ENCODE data around the gene TFG.
"Not testable (repeated sequence)": the region's sequence is repeated elsewhere in the genome, so short reads cannot be mapped to it uniquely, and the experiment has no call there.

The TFG gene

DNA sequence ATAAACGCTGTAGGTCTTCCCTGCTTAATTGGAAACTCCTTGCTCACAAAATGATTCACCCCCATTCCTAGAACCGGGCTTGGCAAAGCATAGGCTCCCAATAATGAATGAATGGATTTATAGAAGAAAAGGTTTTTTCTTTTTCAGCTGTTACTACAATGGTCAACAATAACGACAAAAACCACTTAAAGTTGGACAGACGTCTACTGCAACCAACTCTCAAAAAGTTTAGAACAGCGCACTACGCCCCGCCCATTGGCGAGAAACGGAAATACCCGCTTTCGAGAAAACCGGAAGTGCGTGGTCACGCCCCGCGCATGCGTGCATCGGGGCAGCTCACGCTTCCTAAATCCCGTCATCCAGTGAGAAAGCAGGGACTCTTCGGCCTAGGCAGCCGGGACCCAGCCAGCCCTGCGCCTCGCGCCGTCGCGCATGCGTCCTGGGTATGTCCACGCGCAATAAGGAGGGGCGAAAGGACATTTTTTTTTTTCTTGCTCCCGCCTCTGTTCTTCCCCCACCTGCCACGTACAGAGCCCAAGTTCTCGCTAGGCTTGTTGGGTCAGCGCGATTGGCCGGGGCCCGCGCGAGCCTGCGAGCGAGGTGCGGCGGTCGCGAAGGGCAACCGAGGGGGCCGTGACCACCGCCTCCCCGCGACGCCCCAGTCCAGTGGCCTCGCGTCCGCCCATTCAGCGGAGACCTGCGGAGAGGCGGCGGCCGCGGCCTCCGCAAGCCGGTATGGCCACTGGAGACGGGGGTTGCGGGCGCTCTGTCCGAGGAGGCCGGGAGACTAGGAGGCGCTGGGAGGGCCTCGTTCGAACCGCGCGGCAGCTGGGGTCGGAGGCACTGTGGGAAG is at the start of gene TFG:
TFG (plus strand) TSS at position 506 of the 853 bp plus-strand sequence. CDS start 4,192 bp downstream, outside the sequence.
- DNase-seq: peak; percentile 90

GRCh38 chr3:100661294-100661693 is 48.0 kb upstream of the TFG start:
- DNase-seq: not testable (repeated sequence)

DNA sequence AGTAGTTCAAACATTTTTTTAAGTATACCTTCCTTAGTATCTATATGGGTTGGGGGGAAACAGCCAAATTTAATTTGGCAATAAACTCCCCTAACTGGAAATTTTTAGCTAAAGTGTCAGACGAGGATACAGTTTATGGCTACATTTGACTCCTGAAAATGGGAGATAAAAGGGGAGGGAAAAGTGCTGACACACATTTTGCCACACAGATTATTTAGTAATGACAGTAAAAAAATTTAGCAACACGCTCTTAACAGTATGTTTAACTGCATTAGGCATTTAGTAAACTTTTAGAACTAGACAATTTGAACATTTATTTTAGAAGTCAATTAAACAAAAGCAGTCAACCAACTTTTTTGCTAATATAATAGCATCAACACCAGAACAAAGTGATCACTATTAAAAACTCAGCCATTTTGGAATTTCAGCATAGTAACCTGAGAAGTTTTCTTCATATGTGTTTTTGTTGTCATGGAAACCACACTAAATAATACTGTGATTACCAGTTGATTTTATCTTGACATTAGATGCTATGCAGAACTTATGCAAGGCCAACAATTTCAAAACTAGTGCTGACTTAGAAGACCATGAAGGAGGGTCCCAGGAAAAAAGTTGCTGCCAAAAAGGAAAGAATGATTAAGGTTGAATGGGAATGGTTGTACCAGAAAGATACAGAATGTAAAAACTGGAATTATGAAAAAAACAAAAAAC is 47.0 kb upstream of the TFG start:
- DNase-seq: no peak

GRCh38 chr3:100665230-100665629 is 44.1 kb upstream of the TFG start:
- DNase-seq: no peak

GRCh38 chr3:100666699-100667098 is 42.6 kb upstream of the TFG start:
- not testable (repeated sequence) for DNase-seq

DNA sequence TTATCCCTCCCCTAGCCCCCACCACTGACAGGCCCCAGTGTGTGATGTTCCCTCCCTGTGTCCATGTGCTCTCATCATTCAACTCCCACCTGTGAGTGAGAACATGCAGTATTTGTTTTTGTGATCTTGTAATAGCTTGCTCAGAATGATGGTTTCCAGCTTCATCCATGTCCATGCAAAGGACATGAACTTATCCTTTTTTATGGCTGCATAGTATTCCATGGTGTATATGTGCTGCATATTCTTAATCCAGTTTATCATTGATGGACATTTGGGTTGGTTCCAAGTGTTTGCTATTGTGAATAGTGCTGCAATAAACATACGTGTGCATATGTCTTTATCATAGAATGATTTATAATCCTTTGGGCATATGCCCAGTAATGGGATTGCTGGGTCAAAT is 42.0 kb upstream of the TFG start:
- DNase-seq: not testable (repeated sequence)

- not testable (repeated sequence) for DNase-seq
Observed at GRCh38 chr3:100670995-100671394, 38.3 kb upstream of the TFG start.

- no peak for DNase-seq
Observed at GRCh38 chr3:100681496-100681895, 27.8 kb upstream of the TFG start.

- DNase-seq: no peak
Observed at GRCh38 chr3:100682056-100682853, 27.0 kb upstream of the TFG start.

GRCh38 chr3:100682854-100683760 is 26.2 kb upstream of the TFG start:
- DNase-seq: no peak

- no peak for DNase-seq
Observed at GRCh38 chr3:100693225-100693624, 16.1 kb upstream of the TFG start.

GRCh38 chr3:100695696-100696095 is 13.6 kb upstream of the TFG start:
- DNase-seq: no peak

DNA sequence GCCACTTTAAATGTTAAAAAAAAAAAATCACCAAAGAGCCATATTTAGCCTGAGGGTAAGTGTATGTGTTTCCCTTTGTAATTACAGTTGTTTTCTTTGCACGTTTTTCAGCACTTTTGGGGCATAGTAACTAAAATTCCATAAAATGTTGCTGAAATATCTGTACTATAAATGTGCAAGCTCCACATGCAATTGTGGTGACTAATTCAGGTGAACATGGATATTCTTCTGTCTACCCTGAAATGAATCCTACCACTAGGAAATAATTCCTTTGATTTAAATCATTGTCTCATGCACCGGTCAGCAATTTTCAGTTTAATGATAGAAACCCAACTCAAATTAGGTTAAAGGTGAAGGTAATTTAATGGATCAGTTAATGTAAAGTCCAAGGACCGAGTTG is 13.1 kb upstream of the TFG start:
- no peak for DNase-seq

- DNase-seq: no peak
Observed at GRCh38 chr3:100697172-100697571, 12.1 kb upstream of the TFG start.

- DNase-seq: no peak
Observed at GRCh38 chr3:100697723-100698285, 11.5 kb upstream of the TFG start.

DNA sequence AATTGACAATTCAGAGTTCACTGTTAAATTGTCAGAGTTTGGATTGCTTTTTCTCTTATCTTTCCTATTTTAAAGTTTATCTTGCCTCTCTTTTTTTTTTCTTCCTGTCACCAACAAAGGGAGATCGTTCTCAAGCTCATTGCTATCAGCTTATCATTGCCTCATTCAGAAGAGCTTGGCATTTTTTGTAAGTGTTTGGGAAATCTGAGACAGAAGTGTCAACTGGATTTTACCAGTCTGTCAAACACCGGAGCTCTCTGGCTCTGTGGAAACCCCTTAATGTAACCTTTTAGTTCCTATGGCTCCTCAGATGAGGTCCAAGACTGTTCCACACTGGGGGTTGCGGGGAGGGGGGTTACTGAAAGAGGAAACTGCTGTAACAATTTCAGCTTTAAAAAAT is 10.6 kb upstream of the TFG start:
- DNase-seq: no peak

DNA sequence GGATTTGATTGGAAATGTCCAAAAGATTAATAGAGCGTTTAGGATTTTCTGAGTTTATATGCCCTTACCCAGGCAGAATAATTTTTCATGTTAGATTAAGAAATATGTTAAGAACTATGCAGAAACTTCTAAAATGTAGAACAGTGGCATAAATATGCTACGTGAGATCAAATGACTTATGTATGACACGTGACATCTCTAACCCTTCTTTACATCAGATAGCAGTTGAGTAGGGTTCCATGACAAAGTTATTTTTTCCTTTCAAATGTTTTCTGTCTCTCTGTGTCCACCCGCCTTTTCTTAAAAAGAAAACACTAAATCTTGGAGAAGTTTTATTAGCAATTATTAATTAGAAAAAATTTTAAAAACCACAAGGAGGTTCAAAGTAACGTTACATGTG is 8.6 kb upstream of the TFG start:
- no peak for DNase-seq

DNA sequence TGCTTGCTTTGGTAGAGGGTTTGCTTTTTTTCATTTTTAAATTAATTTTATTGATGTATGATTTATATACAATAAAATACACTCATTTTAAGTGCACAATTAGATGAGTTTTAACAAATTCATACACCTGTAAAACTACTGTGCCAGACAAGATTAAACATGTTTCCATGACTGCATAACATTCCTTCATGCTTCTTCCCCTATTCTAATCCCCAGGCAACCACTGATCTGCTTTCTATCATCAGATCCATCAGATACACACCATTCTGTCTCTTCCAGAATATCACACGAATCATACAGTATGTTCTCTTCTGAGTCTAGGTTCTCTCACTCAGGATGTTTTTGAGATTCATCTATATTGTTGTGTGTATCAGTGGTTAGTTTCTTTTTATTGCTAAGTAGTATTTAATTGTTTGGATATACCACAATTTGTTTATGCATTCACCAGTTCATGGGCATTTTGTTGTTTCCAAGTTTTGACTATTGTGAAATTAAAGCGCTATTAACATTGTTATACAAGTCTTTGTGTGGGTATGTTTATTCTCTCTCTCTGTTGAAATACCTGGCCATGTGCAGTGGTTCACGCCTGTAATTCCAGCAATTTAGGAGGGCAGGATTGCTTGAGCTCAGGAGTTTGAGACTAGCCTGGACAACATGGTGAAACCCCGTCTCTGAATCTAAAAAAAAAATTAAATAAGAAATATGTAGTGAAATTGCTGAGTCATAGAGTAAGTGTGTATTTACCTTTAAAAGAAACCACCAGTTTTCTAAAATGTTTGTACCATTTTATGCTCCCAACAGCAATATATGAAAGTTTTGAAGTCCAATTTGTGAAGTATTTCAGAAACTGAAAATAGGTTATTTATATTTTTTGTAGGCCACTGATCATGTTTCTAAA is 7.0 kb upstream of the TFG start:
- no peak for DNase-seq

- no peak for DNase-seq
Observed at GRCh38 chr3:100702980-100703345, 6.3 kb upstream of the TFG start.

- no peak for DNase-seq
Observed at GRCh38 chr3:100703865-100704264, 5.4 kb upstream of the TFG start.

DNA sequence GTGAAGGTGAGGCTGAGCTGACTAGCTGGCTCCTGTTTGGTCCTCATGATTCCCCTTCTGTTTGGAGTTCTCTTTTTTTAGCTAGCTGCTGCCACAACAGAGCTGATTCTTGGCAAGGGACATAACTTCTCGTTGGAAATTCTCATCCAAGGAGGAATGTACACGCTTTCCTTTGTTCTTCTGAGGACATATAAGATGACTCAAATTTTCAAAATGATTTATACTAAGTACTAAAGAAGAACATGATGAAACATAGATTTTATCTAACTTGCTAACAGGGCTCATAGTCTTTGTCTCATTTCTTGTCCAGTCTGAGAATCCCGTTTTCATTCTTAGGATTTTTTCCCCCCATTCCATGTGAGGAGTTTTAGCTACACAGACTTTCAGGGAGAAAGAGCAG is 2.9 kb upstream of the TFG start:
- no peak for DNase-seq
